Measurements from ENCODE around the gene LACRT. TPM values are rescaled to one million over a fixed set of nuclear protein-coding genes. Genes with fewer than 3 reads are reported as not detected.

LACRT gene
- total and polyA plus RNA-seq, 2 of the 4 experiments (the other 2 are of a cell fraction) = not detected

DNA sequence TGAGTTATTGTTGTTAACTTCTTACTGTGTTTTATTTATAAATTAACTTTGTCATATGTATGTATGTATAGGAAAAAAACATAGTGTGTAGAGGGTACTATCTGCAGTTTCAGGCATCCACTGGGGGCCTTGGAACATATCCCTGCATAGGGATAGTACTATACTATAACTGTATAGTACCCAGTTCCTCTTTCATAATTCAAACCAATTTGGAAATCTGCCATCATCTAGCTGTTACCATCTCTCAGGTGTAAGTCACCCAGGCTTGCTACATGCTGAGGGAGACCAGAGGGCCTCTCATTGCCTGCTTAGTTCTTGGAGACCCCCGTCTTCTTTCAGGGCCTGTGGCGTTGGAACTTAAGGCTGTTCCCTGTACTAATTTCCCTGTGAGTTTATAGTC, 26.4 kb upstream of the LACRT start:
- BruUV-seq (replicated peaks) = no TSS peak
- Histone ChIP-seq H4K5ac (ENCODE audit: low read depth, low read length) (no peak overlapping the region), H3K27me3 (ENCODE audit: control insufficient read depth, insufficient read depth, low read length) (no peaks in the 10 kb centered on the region; the same call in 1 of the 2 replicates), H3K56ac (ENCODE audit: extremely low read depth, insufficient read depth, low read length) (no peak overlapping the region), H3K4me2 (ENCODE audit: low read depth, low read length) (no peak overlapping the region), H3K9me3 (ENCODE audit: control insufficient read depth, insufficient read depth, low read length) (no peaks in the 10 kb centered on the region), H2BK5ac (ENCODE audit: low read depth, low read length, poor library complexity, severe bottlenecking) (no peak overlapping the region), H3K23ac (ENCODE audit: low read depth, low read length) (no peak overlapping the region), H3K79me1 (ENCODE audit: low read depth in 1 of 2, low read length in 2 of 2) (no peaks in the 10 kb centered on the region), H2AFZ (replicated peaks; ENCODE audit: low read length, poor library complexity) (no peak overlapping the region), H2AK9ac (replicated peaks; ENCODE audit: low read depth, low read length, poor library complexity) (no peak overlapping the region), H3K4ac (ENCODE audit: low read depth, low read length) (no peak overlapping the region), H2AK5ac (ENCODE audit: low read depth, low read length) (no peak overlapping the region), H3K27ac (ENCODE audit: insufficient read depth, low read length) (no peak overlapping the region), H3K14ac (replicated peaks; ENCODE audit: low read depth, low read length) (no peak overlapping the region), H4K91ac (ENCODE audit: insufficient read depth, low read depth, low read length) (no peak overlapping the region), H3K9me1 (ENCODE audit: insufficient read depth, low read length) (no peaks in the 10 kb centered on the region), H3K9ac (ENCODE audit: low read depth, low read length) (no peak overlapping the region), H4K8ac (ENCODE audit: low read depth in 2 of 2, low read length in 2 of 2) (no peak overlapping the region), H3K4me3 (ENCODE audit: insufficient read depth, low read depth, low read length) (no peak overlapping the region), H2BK120ac (ENCODE audit: low read depth, low read length) (no peak overlapping the region), H3K4me1 (ENCODE audit: control insufficient read depth, insufficient read depth, low read length) (no peaks in the 10 kb centered on the region), H3K36me3 (ENCODE audit: control insufficient read depth, insufficient read depth, low read length) (no peaks in the 10 kb centered on the region), H3K18ac (ENCODE audit: low read depth, low read length) (no peak overlapping the region), H2BK20ac (ENCODE audit: low read depth, low read length) (no peak overlapping the region), H2BK15ac (ENCODE audit: low read depth, low read length) (no peak overlapping the region), H4K20me1 (ENCODE audit: insufficient read depth, low read length) (no peaks in the 10 kb centered on the region)
- dilution Hi-C loops (cut with HindIII; ENCODE audit: low sequenced_read_pairs, unreplicated experiment) (no loop called here), intact Hi-C loops (cut with micrococcal nuclease) (no loop called here), in situ Hi-C loops (cut with MboI; ENCODE audit: low sequenced_read_pairs) (no loop called here)
- TF ChIP-seq, protein P1, sequence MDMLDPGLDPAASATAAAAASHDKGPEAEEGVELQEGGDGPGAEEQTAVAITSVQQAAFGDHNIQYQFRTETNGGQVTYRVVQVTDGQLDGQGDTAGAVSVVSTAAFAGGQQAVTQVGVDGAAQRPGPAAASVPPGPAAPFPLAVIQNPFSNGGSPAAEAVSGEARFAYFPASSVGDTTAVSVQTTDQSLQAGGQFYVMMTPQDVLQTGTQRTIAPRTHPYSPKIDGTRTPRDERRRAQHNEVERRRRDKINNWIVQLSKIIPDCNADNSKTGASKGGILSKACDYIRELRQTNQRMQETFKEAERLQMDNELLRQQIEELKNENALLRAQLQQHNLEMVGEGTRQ (IDR thresholded peaks at IDR 0.05; ENCODE audit: low read depth, low read length) = no peak
- no peak for TF ChIP-seq MXI1 (IDR thresholded peaks at IDR 0.05; ENCODE audit: borderline replicate concordance, low read depth, low read length)
- TF ChIP-seq RFX5 (IDR thresholded peaks at IDR 0.05; ENCODE audit: low read depth, low read length) = no peak
- TF ChIP-seq, protein P2, sequence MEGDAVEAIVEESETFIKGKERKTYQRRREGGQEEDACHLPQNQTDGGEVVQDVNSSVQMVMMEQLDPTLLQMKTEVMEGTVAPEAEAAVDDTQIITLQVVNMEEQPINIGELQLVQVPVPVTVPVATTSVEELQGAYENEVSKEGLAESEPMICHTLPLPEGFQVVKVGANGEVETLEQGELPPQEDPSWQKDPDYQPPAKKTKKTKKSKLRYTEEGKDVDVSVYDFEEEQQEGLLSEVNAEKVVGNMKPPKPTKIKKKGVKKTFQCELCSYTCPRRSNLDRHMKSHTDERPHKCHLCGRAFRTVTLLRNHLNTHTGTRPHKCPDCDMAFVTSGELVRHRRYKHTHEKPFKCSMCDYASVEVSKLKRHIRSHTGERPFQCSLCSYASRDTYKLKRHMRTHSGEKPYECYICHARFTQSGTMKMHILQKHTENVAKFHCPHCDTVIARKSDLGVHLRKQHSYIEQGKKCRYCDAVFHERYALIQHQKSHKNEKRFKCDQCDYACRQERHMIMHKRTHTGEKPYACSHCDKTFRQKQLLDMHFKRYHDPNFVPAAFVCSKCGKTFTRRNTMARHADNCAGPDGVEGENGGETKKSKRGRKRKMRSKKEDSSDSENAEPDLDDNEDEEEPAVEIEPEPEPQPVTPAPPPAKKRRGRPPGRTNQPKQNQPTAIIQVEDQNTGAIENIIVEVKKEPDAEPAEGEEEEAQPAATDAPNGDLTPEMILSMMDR (conservative IDR thresholded peaks at IDR 0.05; ENCODE audit: low read depth, low read length) = no peak
- TF ChIP-seq, protein P3, sequence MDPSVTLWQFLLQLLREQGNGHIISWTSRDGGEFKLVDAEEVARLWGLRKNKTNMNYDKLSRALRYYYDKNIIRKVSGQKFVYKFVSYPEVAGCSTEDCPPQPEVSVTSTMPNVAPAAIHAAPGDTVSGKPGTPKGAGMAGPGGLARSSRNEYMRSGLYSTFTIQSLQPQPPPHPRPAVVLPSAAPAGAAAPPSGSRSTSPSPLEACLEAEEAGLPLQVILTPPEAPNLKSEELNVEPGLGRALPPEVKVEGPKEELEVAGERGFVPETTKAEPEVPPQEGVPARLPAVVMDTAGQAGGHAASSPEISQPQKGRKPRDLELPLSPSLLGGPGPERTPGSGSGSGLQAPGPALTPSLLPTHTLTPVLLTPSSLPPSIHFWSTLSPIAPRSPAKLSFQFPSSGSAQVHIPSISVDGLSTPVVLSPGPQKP (IDR thresholded peaks at IDR 0.05; ENCODE audit: borderline replicate concordance, low read depth, low read length) = no peak
- no peak for TF ChIP-seq BHLHE40 (IDR thresholded peaks at IDR 0.05; ENCODE audit: low read depth, low read length)
- no peak for TF ChIP-seq MAZ (IDR thresholded peaks at IDR 0.05; ENCODE audit: borderline replicate concordance, low read depth, low read length)
- TF ChIP-seq POLR2A (IDR thresholded peaks at IDR 0.05; ENCODE audit: low read depth, low read length) = no peak
- no peak for TF ChIP-seq RAD21 (IDR thresholded peaks at IDR 0.05; ENCODE audit: low read length)
- TF ChIP-seq SMC3 (IDR thresholded peaks at IDR 0.05; ENCODE audit: low read depth, low read length) = no peak
- TF ChIP-seq CEBPB (IDR thresholded peaks at IDR 0.05; ENCODE audit: low read depth, low read length) = no peak
- no peak for TF ChIP-seq FOS (IDR thresholded peaks at IDR 0.05; ENCODE audit: low read depth, low read length)
- no peak for TF ChIP-seq CHD1 (IDR thresholded peaks at IDR 0.05; ENCODE audit: low read depth, low read length)
- no peak for TF ChIP-seq RCOR1 (IDR thresholded peaks at IDR 0.05; ENCODE audit: insufficient replicate concordance, low read length)
- no peak for TF ChIP-seq MAFK (IDR thresholded peaks at IDR 0.05; ENCODE audit: low read depth, low read length)
- no peak for TF ChIP-seq NFE2L2 (IDR thresholded peaks at IDR 0.05; ENCODE audit: low read depth, low read length)
- CTCF ChIA-PET = no interaction called here
- POLR2A ChIA-PET (ENCODE audit: unreplicated experiment) = no interaction called here
- WGBS, 2 experiments (ENCODE audit: extremely low coverage in 2 of 2, insufficient read length in 1 of 2) = no CpG with 5 or more reads among the region's 2 CpGs
- no peak for ATAC-seq (ENCODE audit: low read depth)
- DNase-seq = no peak
